Fibroblast of skin of back (primary cell): ENCODE measurements around the gene KCNQ1.

Experiments
- DNase-seq: peaks from one replicate; pipeline ENCODE4 v3.0.0-alpha.2; 2013

Gene KCNQ1

GRCh38 chr11:2526808-2527381, 82.1 kb downstream of the KCNQ1 start:
- DNase-seq: no peak

GRCh38 chr11:2527621-2528291, 82.9 kb downstream of the KCNQ1 start:
- DNase-seq: no peak

GRCh38 chr11:2528301-2529050, 83.7 kb downstream of the KCNQ1 start:
- no peak for DNase-seq

DNA sequence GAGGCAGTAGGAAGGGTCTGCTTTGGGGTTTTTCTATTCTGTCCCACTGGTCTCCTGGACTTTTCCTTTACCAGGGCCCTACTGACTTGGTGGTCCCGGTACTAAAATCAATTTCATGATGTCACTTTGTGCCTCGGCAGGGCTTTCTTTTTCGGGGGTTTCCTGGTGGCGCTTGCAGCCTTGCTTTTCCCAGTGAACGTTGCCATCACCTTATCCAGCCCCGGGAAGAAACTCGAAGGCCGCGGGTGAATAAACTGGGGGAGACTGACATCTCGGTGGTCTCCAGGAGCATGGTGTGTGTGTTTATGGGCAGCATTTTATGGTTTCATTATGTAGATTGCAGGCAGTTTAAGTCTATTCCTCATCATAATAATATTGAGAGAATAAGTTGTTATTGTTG, 84.4 kb downstream of the KCNQ1 start:
- no peak for DNase-seq

GRCh38 chr11:2529636-2530035, 84.8 kb downstream of the KCNQ1 start:
- DNase-seq: no peak

GRCh38 chr11:2530131-2530854, 85.5 kb downstream of the KCNQ1 start:
- DNase-seq: no peak

DNA sequence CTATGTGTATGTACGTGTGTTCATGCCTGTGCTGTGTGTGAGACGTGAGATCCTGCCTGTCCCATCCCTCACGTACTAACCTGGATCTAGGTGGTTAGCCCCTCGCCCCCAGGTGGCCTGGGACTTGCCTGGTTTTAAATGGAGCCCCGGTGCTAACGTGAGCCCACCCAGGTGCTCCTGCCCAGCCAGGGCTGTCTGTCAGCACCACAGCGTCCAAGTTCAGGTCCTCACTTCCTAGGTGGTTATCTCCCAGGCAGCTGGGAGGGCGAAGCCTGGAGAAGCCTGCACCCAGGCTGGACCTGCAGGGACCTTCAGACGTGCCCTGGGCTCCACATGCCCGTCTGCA, 86.0 kb downstream of the KCNQ1 start:
- DNase-seq: no peak

- DNase-seq: peak; percentile 30
Observed at GRCh38 chr11:2531277-2531986, 86.6 kb downstream of the KCNQ1 start.

- no peak for DNase-seq
Observed at GRCh38 chr11:2531987-2532703, 87.3 kb downstream of the KCNQ1 start.

- DNase-seq: peak; percentile 76
Observed at GRCh38 chr11:2532704-2533586, 88.1 kb downstream of the KCNQ1 start.

DNA sequence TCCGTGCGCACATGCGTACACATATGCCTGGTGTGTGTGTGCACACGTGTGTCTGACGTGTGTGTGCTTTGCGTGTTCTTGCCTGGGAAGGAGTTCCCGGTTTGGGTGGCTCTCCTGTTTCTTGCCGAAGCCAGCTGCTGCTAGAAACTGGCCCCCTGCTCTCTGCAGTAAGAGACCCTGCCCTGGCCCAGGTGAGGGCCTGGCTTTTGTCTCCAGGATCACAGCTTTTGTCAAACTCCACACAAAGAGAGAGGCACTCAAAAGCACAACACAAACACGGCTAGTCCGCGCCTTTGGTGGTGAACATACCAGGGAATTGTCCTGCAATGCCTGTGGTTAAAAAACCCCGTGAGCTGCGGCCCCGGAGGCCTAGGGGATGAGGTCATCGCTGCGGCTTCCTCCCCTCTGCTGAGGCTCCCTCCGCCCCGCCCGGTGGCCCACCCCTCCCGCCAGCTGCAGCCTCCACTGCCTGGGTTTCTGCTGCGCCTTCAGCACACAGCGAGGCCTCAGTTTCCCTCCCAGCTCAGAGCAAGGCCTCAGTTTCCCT, 88.9 kb downstream of the KCNQ1 start:
- peak; percentile 95 for DNase-seq

- DNase-seq: no peak
Observed at GRCh38 chr11:2534134-2534956, 89.5 kb downstream of the KCNQ1 start.

DNA sequence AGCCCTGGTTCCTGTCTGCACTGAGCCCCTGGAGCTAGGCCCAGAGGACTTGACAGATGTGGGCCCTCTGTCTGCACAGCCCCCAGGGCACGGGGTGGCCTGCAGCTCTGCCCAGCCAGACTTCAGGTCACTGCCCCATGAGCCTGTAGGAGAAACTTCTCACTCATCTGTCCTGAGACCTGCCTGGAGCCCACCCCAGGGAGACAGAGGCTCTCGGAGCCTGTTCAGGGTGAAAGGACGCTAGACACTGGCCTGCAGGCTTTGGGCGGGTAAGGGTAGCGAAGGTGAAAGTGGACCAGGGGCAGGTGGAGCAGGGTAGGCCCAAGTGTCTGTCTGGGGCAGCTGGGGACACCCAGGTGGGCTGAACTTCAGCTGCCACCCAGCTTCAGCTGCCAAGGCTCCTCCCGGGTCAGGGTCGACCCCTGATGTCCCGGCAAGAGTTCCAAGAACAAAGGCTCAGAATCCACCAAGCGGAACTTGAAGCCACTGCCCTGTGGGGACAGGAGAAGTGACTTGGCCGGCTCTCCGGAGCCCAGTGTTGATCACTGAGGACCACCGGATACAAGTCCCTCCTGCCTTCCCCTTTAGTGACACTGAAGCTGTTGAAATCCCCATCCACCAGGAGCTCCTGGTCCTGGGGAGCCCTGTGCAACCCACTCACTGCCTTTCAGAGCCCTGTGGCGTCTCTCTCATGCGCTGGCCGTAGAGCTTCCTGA, 90.3 kb downstream of the KCNQ1 start:
- DNase-seq: no peak

GRCh38 chr11:2535673-2536439, 91.0 kb downstream of the KCNQ1 start:
- no peak for DNase-seq

DNA sequence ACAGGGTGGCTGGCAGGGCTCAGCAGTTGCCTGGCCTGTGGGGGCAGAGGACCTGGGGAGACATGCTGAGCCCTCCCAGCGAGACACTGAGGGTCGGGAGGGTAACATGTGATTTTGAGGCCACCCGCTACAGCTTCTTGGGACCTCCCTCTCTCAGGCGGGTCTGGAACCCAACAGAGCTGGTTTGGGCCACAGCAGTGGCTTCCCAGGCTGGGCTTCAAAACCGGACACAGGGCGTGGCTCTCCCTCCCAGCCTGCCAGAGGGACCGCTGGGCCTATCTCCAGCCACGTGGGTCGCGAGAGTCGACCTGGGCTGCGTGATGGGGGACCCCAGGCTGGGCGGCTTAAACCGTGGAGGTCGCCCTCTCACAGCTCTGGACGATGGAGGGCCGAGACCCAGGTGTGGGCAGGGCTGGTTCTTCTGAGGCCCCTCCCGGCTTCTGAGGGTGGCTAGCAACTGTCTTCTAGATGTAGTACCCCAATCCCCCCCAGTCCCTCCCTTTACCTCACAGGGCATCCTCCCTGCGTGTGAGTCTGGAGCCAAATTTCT, 91.7 kb downstream of the KCNQ1 start:
- no peak for DNase-seq

- DNase-seq: no peak
Observed at GRCh38 chr11:2537010-2537705, 92.3 kb downstream of the KCNQ1 start.
